ENCODE data around the gene DPH5. TPM values are rescaled to one million over a fixed set of nuclear protein-coding genes. Genes with fewer than 3 reads are reported as not detected.

The DPH5 gene
- total and polyA plus RNA-seq, 10 of the 15 experiments (the other 5 are each of a cell fraction or from before 2014, with no cell fraction given): 44.1 to 95.7 (median 66.4) TPM

DNA sequence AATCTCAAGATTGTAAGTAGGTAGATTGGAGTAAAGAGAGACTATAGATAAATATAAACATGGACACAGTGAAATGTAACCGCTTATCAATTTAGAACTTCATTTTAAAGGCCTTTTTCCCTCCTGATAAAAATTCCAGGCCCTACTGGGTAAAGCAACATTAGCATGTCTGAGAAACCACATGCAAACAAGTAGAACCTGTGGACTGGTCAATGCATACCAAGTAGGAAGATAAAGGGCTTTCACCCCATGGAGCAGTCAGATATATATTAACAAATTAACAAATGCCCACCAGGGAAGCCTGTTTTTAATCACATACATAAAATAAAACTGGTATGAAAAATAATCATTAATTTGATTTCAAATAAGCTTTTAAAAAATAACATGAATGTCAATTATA, 8.1 kb downstream of the DPH5 start (continued):
- TF ChIP-seq MXI1 (IDR thresholded peaks at IDR 0.05; ENCODE audit: low read depth, low read length): no peak

DNA sequence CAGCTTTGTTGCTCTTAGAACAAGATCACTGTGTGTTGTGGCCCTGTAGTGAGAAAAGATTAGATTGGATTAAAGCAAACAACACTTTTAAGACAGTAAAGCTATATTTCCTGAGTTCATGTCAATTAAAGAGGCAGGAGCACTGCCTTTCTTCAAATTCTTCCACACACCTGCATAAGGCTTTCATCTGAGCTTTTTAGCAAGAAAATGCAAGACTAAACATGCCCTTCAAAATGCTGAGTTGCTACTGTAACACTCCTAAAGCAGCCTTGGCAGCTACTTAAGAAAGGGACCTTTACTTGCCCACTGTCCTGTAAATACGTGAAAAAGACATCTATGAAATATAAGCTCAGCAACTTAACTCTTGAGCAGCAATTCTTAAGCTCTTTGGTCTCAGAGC, 11.8 kb downstream of the DPH5 start:
- Histone ChIP-seq H3K27ac (ENCODE audit: control insufficient read depth, insufficient read depth) (no peak overlapping the region), H3K9me3 (replicated peaks; ENCODE audit: control insufficient read depth, insufficient read depth, low read length) (no peaks in the 10 kb centered on the region), H2AFZ (ENCODE audit: control insufficient read depth, low read depth, low read length) (no peak overlapping the region), H3K9ac (ENCODE audit: control insufficient read depth, insufficient read depth, low read length) (no peak overlapping the region), H3K36me3 (ENCODE audit: control insufficient read depth in 2 of 2, insufficient read depth in 2 of 2, low read length in 1 of 2) (peaks cover 0 to 8% of the 10 kb centered on the region in 2 experiments; a peak in 1 of 4 replicates), H3K4me2 (ENCODE audit: control insufficient read depth, insufficient read depth) (no peak overlapping the region), H3K27me3 (replicated peaks in 1 of 2; ENCODE audit: control insufficient read depth in 2 of 2, insufficient read depth in 2 of 2, low read length in 1 of 2) (no peaks in the 10 kb centered on the region), H4K20me1 (ENCODE audit: control insufficient read depth, insufficient read depth) (no peaks in the 10 kb centered on the region), H3K79me2 (ENCODE audit: control insufficient read depth, insufficient read depth, low read length) (no peaks in the 10 kb centered on the region), H3K4me1 (ENCODE audit: control insufficient read depth, insufficient read depth, low read length) (no peaks in the 10 kb centered on the region), H3K4me3 (no peak overlapping the region)
- no TSS peak for BruUV-seq (replicated peaks)
- no peak for DNase-seq (ENCODE audit: low read depth, low spot score)
- FAIRE-seq: no peak
- intact Hi-C loops (cut with micrococcal nuclease; ENCODE audit: unreplicated experiment): no loop called here
- POLR2A ChIA-PET: interaction anchor here (0.5 to 1.2 kb wide), 2 partner anchors 8 to 49 kb away, joined by 3 to 8 read pairs; no protein-coding TSS in a partner anchor
- RAD21 ChIA-PET (ENCODE audit: unreplicated experiment): interaction anchor here (1.1 kb wide), 1 partner anchor 12 kb away, joined by 3 read pairs; no protein-coding TSS in a partner anchor
- TF ChIP-seq RCOR1 (conservative IDR thresholded peaks at IDR 0.05; ENCODE audit: low read depth, low read length): no peak
- TF ChIP-seq, protein P1, sequence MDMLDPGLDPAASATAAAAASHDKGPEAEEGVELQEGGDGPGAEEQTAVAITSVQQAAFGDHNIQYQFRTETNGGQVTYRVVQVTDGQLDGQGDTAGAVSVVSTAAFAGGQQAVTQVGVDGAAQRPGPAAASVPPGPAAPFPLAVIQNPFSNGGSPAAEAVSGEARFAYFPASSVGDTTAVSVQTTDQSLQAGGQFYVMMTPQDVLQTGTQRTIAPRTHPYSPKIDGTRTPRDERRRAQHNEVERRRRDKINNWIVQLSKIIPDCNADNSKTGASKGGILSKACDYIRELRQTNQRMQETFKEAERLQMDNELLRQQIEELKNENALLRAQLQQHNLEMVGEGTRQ (IDR thresholded peaks at IDR 0.05; ENCODE audit: borderline replicate concordance, low read depth, low read length): no peak
- no peak for TF ChIP-seq ESRRA (IDR thresholded peaks at IDR 0.05; ENCODE audit: low read length)
- no peak for TF ChIP-seq NBN (IDR thresholded peaks at IDR 0.05)
- no peak for TF ChIP-seq CBX3 (IDR thresholded peaks at IDR 0.05; ENCODE audit: borderline replicate concordance, low read depth)
- 100% methylated on average over 1 of the region's 1 CpG for WGBS (ENCODE audit: insufficient coverage, insufficient replicate concordance, low lambda C conversion rate, missing lambda C conversion rate)
- ATAC-seq: no peak
- SMC1A ChIA-PET (ENCODE audit: uncharacterized antibody, unreplicated experiment): interaction anchor here (1.1 to 1.7 kb wide), 4 partner anchors 9 to 274 kb away, joined by 3 to 9 read pairs (median 5); no protein-coding TSS in a partner anchor
- in situ Hi-C loops (cut with MboI): no loop called here
- CTCF ChIA-PET: interaction anchor here (0.6 to 2.3 kb wide), 5 partner anchors 12 to 225 kb away, joined by 3 to 8 read pairs (median 4); no protein-coding TSS in a partner anchor

Measured in GM12878 (cell line).